HG03135 (cell line): ENCODE measurements around the gene GLYATL2.

Experiments
- ATAC-seq: cut with Tn5 transposase; IDR thresholded peaks from one replicate; pipeline ENCODE4 v1.9.1; 2021; ENCODE audit warnings: mild to moderate bottlenecking, moderate library complexity; ENCODE audit not compliant: unreplicated experiment

Gene GLYATL2

GRCh38 chr11:58844361-58845005 is at the start of gene GLYATL2:
Gene GLYATL2 (minus strand): TSS chr11:58844704. CDS start chr11:58839612, 5,092 bp downstream.
- no peak for ATAC-seq

DNA sequence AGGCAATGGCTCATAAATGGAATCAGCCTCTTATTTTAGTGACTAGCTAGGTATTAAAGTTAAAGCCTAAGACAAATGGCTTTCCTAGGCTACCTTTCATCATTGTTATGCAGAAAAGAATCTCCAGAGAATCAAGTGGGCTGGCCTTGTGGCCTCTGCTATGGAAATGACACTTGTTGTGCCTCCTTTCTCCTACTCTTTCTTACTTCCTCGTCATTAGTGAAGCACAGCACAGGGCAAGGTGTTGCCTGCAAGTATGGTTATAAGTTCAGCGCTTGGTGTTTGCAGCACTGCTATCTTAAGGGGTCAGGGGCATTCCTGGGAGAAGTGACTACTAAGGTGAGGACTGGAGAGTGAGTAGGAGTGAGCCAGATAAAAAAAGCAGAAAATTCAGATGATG is 49.4 kb upstream of the GLYATL2 start:
- no peak for ATAC-seq

- no peak for ATAC-seq
These were observed 44.1 kb upstream of the GLYATL2 start for GRCh38 chr11:58888579-58888978.

DNA sequence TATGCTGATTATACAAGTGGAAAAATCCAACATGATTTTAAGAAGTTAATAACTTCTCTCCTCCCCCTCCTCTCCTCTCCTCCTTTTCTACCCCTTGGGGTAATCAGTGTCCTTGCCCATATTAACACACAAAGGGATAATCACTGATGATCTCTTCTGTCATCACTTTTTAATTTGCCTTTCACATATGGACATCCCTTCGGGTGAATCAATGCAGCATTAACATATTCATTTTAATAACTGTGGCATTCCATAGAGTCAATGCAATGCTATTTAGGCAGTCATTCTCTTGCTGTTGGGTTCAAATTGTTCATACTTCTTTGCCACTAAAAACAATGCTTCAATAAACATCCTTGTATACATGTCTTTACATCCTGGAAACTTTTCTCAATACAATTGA is 42.9 kb upstream of the GLYATL2 start:
- no peak for ATAC-seq

- no peak for ATAC-seq
These were observed 36.1 kb upstream of the GLYATL2 start for GRCh38 chr11:58880625-58881024.

- no peak for ATAC-seq
These were observed 35.7 kb upstream of the GLYATL2 start for GRCh38 chr11:58880166-58880565.

GRCh38 chr11:58867556-58867955 is 23.1 kb upstream of the GLYATL2 start:
- no peak for ATAC-seq

GRCh38 chr11:58866788-58867187 is 22.3 kb upstream of the GLYATL2 start:
- ATAC-seq = no peak

DNA sequence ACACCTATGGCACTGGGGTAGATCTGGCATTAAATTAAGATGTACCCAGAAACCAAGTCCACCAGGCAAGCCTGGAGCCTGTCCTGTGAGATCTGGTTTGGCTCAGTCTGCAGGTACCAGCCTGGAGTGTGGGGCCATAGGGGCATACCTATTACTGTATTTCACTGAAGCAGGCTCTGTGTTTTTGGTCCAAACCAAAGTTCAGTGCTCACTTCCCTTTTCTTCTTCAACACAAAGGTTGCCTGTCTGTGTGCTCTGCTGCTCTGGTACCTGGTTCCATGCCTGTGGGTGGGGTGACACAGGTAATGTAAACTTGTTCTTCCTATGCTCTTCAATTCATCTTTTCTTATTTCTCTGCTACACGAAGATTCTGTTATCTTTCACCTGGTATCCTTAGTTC is 19.8 kb upstream of the GLYATL2 start:
- no peak for ATAC-seq

GRCh38 chr11:58863697-58864096 is 19.2 kb upstream of the GLYATL2 start:
- ATAC-seq = no peak

GRCh38 chr11:58861533-58861932 is 17.0 kb upstream of the GLYATL2 start:
- ATAC-seq = no peak

GRCh38 chr11:58856806-58857205 is 12.3 kb upstream of the GLYATL2 start:
- ATAC-seq = no peak

DNA sequence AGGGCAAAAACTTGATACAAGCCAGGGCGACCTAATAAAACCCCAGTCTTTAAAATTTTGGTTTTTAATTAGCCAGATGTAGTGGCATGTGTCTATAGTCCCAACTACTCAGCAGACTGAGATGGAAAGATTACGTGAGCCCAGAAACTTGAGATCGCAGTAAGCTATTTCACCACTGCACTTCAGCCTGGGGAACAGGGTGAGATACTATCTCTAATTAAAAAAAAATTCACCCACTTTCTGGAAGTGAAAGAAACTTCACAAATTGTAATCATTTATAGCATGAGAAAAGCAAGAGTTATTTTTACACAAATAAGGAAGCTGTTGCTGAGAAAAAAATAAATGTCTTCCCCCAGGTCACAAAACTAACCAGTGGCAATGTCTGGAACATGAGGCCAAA is 882 bp upstream of the GLYATL2 start:
- ATAC-seq = no peak

DNA sequence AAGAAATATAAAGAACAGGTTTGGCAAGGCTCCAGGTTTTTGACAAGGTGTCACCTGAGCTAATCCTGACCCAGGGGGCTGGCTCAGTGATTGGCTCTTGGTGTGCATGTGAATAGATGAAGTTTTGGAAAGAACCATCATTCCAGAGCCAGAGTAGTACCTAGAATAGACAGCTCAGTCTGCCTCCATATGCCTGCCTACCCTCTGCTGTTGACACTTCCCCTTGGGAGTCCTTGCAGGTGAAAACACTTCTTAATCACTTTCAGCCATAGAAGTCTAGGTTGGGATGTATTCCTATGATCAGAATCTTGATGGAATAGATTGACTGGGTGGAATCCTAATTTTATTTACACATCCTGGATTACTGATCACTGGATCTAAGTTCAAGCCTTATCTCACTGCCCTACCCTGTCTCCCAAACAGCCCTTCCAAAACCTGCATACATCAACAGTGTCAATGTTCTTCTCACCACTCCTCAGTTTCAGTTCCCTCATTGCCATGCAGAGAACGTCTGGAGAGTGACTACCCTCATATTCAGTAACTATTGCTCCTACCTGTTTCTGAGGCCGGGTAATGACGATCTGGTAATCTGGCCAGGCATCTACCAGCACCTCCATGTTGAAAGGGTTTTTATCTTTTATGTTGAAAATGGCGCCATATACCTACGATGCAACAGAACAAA is 6.7 kb downstream of the GLYATL2 start:
- ATAC-seq = no peak

- no peak for ATAC-seq
These were observed 12.4 kb downstream of the GLYATL2 start for GRCh38 chr11:58832056-58832645.

GRCh38 chr11:58830673-58831301 is 13.7 kb downstream of the GLYATL2 start:
- no peak for ATAC-seq

DNA sequence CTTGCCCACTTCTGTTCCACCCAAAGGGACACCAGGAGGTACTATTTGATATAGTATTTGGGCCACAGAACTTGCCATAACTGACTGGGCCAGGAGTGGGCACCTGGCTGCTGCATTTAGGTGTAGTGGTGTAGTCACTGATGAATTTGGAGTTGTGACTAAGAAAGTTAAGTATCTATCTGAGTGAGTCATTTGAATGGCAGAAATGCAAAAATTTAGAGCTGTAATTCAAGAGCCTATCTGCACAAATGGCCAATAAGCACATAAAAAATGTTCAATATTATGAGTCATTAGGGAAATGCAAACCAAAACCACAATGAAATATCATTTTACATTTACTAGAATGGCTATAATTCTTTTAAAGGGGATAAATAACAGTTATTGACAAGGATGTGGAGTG is 14.7 kb downstream of the GLYATL2 start:
- ATAC-seq = no peak

DNA sequence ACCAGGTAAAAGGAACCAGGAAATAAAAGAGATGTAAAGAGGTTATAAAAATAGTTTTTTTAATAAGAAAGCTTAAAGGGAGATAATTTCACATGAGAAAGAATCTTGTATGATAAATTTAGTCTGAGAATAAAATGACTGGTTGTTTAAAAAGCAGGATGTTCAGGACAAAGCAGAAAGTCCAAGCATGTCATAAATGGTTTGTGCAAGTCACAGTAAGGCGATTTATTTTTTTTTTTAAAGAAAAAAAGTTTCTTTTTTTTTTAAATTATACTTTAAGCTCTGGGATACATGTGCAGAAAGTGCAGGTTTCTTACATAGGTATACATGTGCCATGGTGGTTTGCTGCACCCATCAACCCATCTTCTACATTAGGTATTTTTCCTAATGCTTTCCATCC is 30.8 kb downstream of the GLYATL2 start:
- ATAC-seq = no peak

DNA sequence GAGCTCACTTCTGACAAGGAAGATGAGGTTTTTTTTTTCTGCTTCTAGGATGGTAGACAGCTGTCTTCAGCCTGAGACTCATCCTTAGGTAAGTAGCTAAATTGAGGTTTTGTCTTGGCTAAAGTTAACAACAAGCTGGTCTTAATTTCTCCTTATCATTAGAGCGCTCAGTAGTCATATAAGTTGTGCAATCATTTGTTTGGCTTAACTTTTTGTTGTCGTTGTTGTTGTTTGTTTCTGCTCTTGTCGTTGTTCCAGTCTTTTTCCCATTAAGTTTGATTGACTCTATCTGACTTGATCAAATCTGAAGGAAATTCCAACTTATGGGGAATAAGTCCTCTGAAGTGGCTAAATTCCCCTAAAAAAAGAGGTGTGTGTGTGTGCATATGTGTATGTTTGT is 33.0 kb downstream of the GLYATL2 start:
- no peak for ATAC-seq

- no peak for ATAC-seq
These were observed 37.2 kb downstream of the GLYATL2 start for GRCh38 chr11:58807343-58807742.

- ATAC-seq = no peak
These were observed 39.4 kb downstream of the GLYATL2 start for GRCh38 chr11:58805065-58805464.

DNA sequence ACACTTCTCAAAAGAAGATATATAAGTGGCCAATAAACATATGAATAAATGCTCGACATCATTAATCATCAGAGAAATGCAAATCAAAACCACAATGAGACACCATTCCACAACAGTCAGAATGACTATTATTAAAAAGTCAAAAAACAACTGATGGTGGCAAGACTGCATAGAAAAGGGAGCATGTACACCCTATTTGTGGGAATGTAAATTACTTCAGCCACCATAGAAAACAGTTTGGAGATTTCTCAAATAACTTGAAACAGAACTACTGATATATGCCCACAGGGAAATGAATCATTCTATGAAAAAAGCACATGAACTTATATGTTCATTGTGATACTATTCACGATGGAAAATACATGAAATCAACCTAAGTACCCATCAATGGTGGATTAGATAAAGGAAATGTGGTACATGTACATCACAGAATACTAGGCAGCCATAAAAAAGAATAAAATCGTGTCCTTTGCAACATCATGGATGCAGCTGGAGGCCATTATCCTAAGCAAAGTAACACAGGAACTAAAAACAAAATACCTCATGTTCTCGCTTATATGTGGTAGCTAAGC is 42.4 kb downstream of the GLYATL2 start:
- ATAC-seq = no peak
